Activated B cell treated with CpG ODN at 0.5 μM for 24 hours (primary cell): ENCODE measurements around the gene LRRC17. TPM values are rescaled to one million over a fixed set of nuclear protein-coding genes. Genes with fewer than 3 reads are reported as not detected.

Source experiments
- ATAC-seq: fragments of 200-7000 bp; cut with Tn5 transposase; one replicate; pipeline ENCODE4 v1.10.0; 2021; ENCODE audit warnings: low read depth, mild to moderate bottlenecking, moderate library complexity
- CTCF ChIA-PET: fragments of 350-600 bp; sonication (Branson Sonifier 250); formaldehyde crosslinking; loops from one replicate; lab custom pipeline; 2021; ENCODE audit warnings: antibody characterized with exemption; lab: Charles Lee
- POLR2A ChIA-PET: fragments of 350-600 bp; sonication (Branson Sonifier 250); formaldehyde crosslinking; loops from one replicate; lab custom pipeline; 2021; ENCODE audit warnings: antibody characterized with exemption; lab: Charles Lee
- DNase-seq: peaks from one replicate; pipeline ENCODE4 v3.0.0; 2022
- H3K27ac Mint-ChIP-seq: one replicate; pipeline ENCODE4 v1.8.0; 2020; ENCODE audit warnings: mixed read lengths
- H3K27me3 Mint-ChIP-seq: one replicate; pipeline ENCODE4 v1.8.0; 2021; ENCODE audit warnings: mixed read lengths
- H3K36me3 Mint-ChIP-seq: one replicate; pipeline ENCODE4 v1.8.0; 2021; ENCODE audit warnings: low read depth, mixed read lengths
- H3K4me1 Mint-ChIP-seq: one replicate; pipeline ENCODE4 v1.8.0; 2021; ENCODE audit warnings: mixed read lengths
- H3K4me3 Mint-ChIP-seq: one replicate; pipeline ENCODE4 v1.8.0; 2020; ENCODE audit warnings: mild to moderate bottlenecking, mixed read lengths
- H3K9me3 Mint-ChIP-seq: one replicate; pipeline ENCODE4 v1.8.0; 2020; ENCODE audit warnings: mixed read lengths
- CTCF ChIP-seq: fragments of 200-600 bp; IDR thresholded peaks from one replicate; pipeline ENCODE4 v1.8.0; 2022; ENCODE audit warnings: antibody characterized with exemption, mild to moderate bottlenecking
- intact Hi-C: fragments of 100-400 bp; cut with micrococcal nuclease; formaldehyde crosslinking; loops from one replicate; pipeline ENCODE4 v1.15.1; 2024
- total RNA-seq: library from RNA; stranded (reverse); gene quantifications from 2 replicates; pipeline ENCODE4 v1.2.3, GENCODE V29; 2022

The LRRC17 gene
- total RNA-seq, 1 donor from 2014 or later: 0.16 TPM

GRCh38 chr7:102892631-102893278, 20.0 kb upstream of the LRRC17 start:
- Mint-ChIP-seq H3K4me3 (no peak overlapping the region), H3K36me3 (no peaks in the 10 kb centered on the region), H3K27me3 (no peaks in the 10 kb centered on the region), H3K4me1 (peaks cover 2% of the 10 kb centered on the region), H3K9me3 (no peaks in the 10 kb centered on the region), H3K27ac (no peak overlapping the region)
- intact Hi-C loops: no loop called here
- ChIA-PET POLR2A (no interaction called here), CTCF (no interaction called here)
- DNase-seq: no peak
- ATAC-seq: no peak
- TF ChIP-seq CTCF: no peak

GRCh38 chr7:102895602-102896001, 17.2 kb upstream of the LRRC17 start:
- no peak for TF ChIP-seq CTCF
- Mint-ChIP-seq H3K9me3 (no peaks in the 10 kb centered on the region), H3K36me3 (no peaks in the 10 kb centered on the region), H3K27ac (no peak overlapping the region), H3K4me1 (peaks cover 2% of the 10 kb centered on the region), H3K4me3 (no peak overlapping the region), H3K27me3 (no peaks in the 10 kb centered on the region)
- intact Hi-C loops: no loop called here
- CTCF ChIA-PET: no interaction called here
- ATAC-seq: no peak
- POLR2A ChIA-PET: no interaction called here
- no peak for DNase-seq

- Mint-ChIP-seq H3K27ac (no peak overlapping the region), H3K27me3 (no peaks in the 10 kb centered on the region), H3K4me1 (peaks cover 2% of the 10 kb centered on the region), H3K36me3 (no peaks in the 10 kb centered on the region), H3K4me3 (no peak overlapping the region), H3K9me3 (no peaks in the 10 kb centered on the region)
- CTCF ChIA-PET: no interaction called here
- POLR2A ChIA-PET: no interaction called here
- intact Hi-C loops: no loop called here
- no peak for TF ChIP-seq CTCF
- ATAC-seq (no peak), DNase-seq (no peak)
Measured at GRCh38 chr7:102896585-102896984, 16.2 kb upstream of the LRRC17 start.

GRCh38 chr7:102897211-102897631, 15.6 kb upstream of the LRRC17 start:
- intact Hi-C loops: no loop called here
- DNase-seq: no peak
- ChIA-PET CTCF (no interaction called here), POLR2A (no interaction called here)
- H3K27ac Mint-ChIP-seq: no peak overlapping the region
- no peaks in the 10 kb centered on the region for H3K36me3 Mint-ChIP-seq
- no peaks in the 10 kb centered on the region for H3K9me3 Mint-ChIP-seq
- no peak for TF ChIP-seq CTCF
- H3K4me3 Mint-ChIP-seq: no peak overlapping the region
- no peak for ATAC-seq
- no peaks in the 10 kb centered on the region for H3K27me3 Mint-ChIP-seq
- peaks cover 2% of the 10 kb centered on the region for H3K4me1 Mint-ChIP-seq

GRCh38 chr7:102897856-102898531, 14.8 kb upstream of the LRRC17 start:
- POLR2A ChIA-PET: no interaction called here
- CTCF ChIA-PET: no interaction called here
- ATAC-seq (no peak), DNase-seq (no peak)
- H3K27ac Mint-ChIP-seq: no peak overlapping the region
- no peaks in the 10 kb centered on the region for H3K36me3 Mint-ChIP-seq
- H3K9me3 Mint-ChIP-seq: no peaks in the 10 kb centered on the region
- TF ChIP-seq CTCF: no peak
- intact Hi-C loops: no loop called here
- no peak overlapping the region for H3K4me3 Mint-ChIP-seq
- no peaks in the 10 kb centered on the region for H3K27me3 Mint-ChIP-seq
- no peaks in the 10 kb centered on the region for H3K4me1 Mint-ChIP-seq
